ENCODE data around the gene DROSHA. TPM values are rescaled to one million over a fixed set of nuclear protein-coding genes. Genes with fewer than 3 reads are reported as not detected.

Gene DROSHA, protein sequence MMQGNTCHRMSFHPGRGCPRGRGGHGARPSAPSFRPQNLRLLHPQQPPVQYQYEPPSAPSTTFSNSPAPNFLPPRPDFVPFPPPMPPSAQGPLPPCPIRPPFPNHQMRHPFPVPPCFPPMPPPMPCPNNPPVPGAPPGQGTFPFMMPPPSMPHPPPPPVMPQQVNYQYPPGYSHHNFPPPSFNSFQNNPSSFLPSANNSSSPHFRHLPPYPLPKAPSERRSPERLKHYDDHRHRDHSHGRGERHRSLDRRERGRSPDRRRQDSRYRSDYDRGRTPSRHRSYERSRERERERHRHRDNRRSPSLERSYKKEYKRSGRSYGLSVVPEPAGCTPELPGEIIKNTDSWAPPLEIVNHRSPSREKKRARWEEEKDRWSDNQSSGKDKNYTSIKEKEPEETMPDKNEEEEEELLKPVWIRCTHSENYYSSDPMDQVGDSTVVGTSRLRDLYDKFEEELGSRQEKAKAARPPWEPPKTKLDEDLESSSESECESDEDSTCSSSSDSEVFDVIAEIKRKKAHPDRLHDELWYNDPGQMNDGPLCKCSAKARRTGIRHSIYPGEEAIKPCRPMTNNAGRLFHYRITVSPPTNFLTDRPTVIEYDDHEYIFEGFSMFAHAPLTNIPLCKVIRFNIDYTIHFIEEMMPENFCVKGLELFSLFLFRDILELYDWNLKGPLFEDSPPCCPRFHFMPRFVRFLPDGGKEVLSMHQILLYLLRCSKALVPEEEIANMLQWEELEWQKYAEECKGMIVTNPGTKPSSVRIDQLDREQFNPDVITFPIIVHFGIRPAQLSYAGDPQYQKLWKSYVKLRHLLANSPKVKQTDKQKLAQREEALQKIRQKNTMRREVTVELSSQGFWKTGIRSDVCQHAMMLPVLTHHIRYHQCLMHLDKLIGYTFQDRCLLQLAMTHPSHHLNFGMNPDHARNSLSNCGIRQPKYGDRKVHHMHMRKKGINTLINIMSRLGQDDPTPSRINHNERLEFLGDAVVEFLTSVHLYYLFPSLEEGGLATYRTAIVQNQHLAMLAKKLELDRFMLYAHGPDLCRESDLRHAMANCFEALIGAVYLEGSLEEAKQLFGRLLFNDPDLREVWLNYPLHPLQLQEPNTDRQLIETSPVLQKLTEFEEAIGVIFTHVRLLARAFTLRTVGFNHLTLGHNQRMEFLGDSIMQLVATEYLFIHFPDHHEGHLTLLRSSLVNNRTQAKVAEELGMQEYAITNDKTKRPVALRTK (N-terminal part only)
- polyA plus RNA-seq (2011; rRNA removed) (27.6 and 42.5 TPM in 2 replicates), polyA minus RNA-seq (2011; rRNA and poly(A)+ RNA removed) (45.5 and 67.2 TPM in 2 replicates)

DNA sequence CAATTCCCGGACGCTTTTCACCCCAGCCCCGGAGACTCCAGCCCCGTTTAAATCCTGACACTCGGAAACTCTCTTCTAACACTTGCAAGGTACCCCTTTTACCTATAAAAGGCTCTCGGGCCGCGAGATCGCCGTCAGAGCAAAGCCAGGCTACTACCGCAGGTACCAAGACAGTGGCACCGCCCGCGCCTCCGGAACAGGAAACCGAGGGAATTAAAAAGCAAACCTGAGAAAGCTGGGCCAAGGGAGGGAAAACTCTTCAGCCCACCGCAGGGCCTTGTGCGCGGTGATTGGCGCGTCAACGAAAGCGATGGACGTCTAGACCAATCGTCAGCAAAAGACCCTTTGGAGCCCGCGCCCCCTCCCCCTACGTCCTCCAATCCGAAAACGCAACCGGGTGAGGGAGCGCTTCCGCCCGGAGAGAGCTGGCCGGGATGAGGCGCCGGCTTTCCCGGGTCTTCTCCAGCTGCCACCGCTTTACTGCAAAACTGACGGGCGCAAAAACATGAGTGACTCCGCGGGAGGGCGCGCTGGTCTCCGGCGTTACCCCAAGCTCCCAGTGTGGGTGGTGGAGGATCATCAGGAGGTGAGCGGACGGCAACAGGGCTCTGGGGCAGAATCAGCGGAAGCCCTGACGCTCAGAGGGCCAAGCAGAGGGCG is at the start of gene DROSHA, which contains the start of gene C5orf22:
DROSHA (minus strand) TSS at position 206 of the 660 bp plus-strand sequence. CDS start 3,034 bp downstream, outside the sequence.
C5orf22 (plus strand) TSS at position 414 of the 660 bp plus-strand sequence; CDS start at position 506, 92 bp downstream.
- H3K36me3 ChIP-seq (ENCODE audit: control insufficient read depth, insufficient read depth, low read length) = peaks cover 8% of the 10 kb centered on the region
- CTCF ChIA-PET = interaction anchor here (0.6 to 1.5 kb wide), 6 partner anchors 10 to 277 kb away, joined by 3 to 5 read pairs (median 4); no protein-coding TSS in a partner anchor
- DNase-seq (ENCODE audit: low read depth) = peak; percentile 80
- peak within 1 kb of the TSS; percentile 97 for H3K4me3 ChIP-seq (ENCODE audit: low read depth, low read length)
- TF ChIP-seq, protein P1, sequence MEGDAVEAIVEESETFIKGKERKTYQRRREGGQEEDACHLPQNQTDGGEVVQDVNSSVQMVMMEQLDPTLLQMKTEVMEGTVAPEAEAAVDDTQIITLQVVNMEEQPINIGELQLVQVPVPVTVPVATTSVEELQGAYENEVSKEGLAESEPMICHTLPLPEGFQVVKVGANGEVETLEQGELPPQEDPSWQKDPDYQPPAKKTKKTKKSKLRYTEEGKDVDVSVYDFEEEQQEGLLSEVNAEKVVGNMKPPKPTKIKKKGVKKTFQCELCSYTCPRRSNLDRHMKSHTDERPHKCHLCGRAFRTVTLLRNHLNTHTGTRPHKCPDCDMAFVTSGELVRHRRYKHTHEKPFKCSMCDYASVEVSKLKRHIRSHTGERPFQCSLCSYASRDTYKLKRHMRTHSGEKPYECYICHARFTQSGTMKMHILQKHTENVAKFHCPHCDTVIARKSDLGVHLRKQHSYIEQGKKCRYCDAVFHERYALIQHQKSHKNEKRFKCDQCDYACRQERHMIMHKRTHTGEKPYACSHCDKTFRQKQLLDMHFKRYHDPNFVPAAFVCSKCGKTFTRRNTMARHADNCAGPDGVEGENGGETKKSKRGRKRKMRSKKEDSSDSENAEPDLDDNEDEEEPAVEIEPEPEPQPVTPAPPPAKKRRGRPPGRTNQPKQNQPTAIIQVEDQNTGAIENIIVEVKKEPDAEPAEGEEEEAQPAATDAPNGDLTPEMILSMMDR (IDR thresholded peaks at IDR 0.05; ENCODE audit: insufficient read depth, low read depth, low read length) = no peak
- POLR2A ChIA-PET = no interaction called here
- no peaks in the 10 kb centered on the region for H3K27me3 ChIP-seq (ENCODE audit: control insufficient read depth, insufficient read depth, low read length)

DNA sequence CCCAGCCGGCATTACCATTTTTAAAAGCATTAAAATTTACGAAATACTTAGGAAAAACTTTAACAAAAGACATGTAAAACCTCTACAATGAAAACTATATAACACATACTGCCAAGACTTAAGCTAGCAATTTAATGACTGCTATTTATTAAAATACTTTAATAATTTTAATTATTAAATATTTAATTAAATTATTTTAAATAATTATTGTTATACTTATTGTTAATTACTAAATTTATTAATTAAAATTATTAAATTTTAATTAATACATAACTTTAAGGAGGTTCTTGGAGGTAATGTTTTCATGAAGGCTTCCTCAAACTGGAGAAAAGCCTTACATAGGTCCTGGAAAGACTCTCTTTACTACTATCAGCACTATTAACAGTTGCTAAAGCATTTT is 47.7 kb upstream of the DROSHA start:
- no peak for DNase-seq (ENCODE audit: low read depth)
- no peaks in the 10 kb centered on the region for H3K36me3 ChIP-seq (ENCODE audit: control insufficient read depth, insufficient read depth, low read length)
- POLR2A ChIA-PET = no interaction called here
- CTCF ChIA-PET = no interaction called here
- H3K27me3 ChIP-seq (ENCODE audit: control insufficient read depth, insufficient read depth, low read length) = no peaks in the 10 kb centered on the region
- H3K4me3 ChIP-seq (ENCODE audit: low read depth, low read length) = no peak overlapping the region
- TF ChIP-seq, protein P1 (IDR thresholded peaks at IDR 0.05; ENCODE audit: insufficient read depth, low read depth, low read length) = no peak

DNA sequence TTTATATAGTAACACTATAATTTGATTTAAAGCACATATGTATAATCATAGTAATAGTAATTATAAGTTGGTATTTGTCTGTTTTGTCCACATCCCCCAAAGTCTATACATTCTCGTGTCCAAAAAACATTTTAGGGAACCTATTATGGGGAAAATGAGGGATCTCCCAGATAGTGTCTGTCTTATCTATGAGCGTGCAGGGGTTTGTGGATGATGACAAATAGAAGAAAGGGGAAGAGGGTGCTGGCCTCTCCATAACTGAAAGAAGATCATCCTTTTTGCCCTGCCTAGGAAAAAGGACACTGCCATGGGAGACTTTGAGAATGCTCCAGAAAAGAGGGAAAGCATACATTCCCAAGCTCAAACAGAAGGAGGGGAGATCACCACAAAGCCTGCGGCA is 45.5 kb upstream of the DROSHA start:
- TF ChIP-seq, protein P1 (IDR thresholded peaks at IDR 0.05; ENCODE audit: insufficient read depth, low read depth, low read length) = no peak
- ChIA-PET CTCF (no interaction called here), POLR2A (no interaction called here)
- DNase-seq (ENCODE audit: low read depth) = no peak
- no peaks in the 10 kb centered on the region for H3K36me3 ChIP-seq (ENCODE audit: control insufficient read depth, insufficient read depth, low read length)
- no peak overlapping the region for H3K4me3 ChIP-seq (ENCODE audit: low read depth, low read length)
- no peaks in the 10 kb centered on the region for H3K27me3 ChIP-seq (ENCODE audit: control insufficient read depth, insufficient read depth, low read length)

DNA sequence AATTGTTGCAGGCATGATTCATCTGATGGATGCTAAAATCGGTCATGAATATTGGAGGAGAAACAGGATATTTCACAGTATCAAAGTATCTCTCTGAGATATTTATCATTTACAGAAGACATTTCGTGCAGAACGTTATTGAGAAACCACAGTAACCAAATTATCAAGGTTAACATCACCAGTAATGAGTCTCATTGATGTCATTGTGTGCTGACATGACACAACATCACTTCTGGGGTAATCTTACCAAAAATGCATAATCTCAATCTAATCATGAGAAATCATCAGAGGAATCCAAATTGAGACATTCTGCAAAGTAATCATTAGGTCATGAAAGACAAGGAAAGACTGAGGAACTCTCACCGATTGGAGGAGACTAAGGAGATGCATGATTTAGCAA is 42.9 kb upstream of the DROSHA start:
- no peak for DNase-seq (ENCODE audit: low read depth)
- no peaks in the 10 kb centered on the region for H3K27me3 ChIP-seq (ENCODE audit: control insufficient read depth, insufficient read depth, low read length)
- no peak overlapping the region for H3K4me3 ChIP-seq (ENCODE audit: low read depth, low read length)
- CTCF ChIA-PET = interaction anchor here (1.1 to 1.3 kb wide), 2 partner anchors 234 to 518 kb away, joined by 3 to 4 read pairs; no protein-coding TSS in a partner anchor
- POLR2A ChIA-PET = no interaction called here
- TF ChIP-seq, protein P1 (IDR thresholded peaks at IDR 0.05; ENCODE audit: insufficient read depth, low read depth, low read length) = no peak
- no peaks in the 10 kb centered on the region for H3K36me3 ChIP-seq (ENCODE audit: control insufficient read depth, insufficient read depth, low read length)

All from BJ (cell line).